AML-193 (cell line): Measurements from ENCODE around the gene GPX1.

Experiments used
- DNase-seq, 2 experiments: peaks; one replicate each; lab custom pipeline; 2025; lab: John Stamatoyannopoulos, UW

Gene GPX1

DNA sequence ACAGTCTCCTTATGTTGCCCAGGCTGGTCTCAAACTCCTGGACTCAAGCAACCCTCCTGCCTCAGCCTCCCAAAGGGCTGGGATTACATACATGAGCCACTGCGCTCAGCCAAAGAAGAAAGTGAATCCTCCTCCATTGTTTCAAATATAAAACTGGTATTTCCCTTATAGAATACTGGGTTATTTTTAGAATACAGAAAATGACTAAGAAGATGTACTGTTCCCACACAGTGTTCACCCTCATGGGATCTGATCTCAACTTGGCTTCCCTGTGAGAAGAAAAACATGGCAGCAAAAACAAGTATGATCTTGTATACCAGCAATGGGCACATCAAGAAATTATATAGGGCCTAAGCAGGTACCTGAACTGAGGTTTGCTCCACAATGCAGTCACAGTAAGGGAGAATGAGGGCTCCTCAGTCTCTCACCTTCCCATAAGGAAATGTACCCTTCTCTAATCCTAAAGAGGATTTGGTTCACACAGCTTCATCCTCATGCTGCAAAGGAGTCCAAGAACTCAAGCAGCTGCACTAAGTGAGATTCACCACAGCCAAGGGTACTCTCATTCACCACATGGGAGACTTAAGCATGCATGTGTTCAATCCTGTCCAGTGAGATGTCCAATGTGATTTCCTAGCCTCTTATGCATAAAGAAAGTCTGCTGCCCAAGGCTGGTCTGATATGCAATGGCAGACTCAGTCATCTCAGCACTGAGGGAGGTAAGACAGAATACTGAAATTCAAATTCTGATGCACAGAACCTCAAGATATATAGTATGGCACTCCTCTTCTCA is 44.1 kb downstream of the GPX1 start:
- DNase-seq = no peak

- DNase-seq = no peak
These were observed 46.9 kb downstream of the GPX1 start for GRCh38 chr3:49311283-49311682.

DNA sequence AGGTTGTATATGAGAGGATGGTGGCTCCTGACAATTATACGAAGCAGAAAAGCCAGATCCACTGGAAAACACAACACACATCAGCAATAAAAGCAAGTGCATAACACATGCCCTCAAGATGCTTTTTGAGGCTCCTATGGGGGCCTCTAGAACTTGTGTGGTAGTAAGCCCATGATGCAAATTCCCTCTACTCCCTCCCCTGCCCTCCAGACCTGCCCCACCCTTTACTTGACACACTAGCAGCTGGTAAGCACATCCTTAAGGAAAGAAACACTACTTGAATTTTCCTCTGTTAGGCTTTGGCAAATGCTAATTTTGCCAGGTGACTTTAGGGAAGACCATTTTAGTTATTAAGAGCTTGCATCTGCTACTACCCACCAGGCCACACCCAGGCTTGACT is 47.5 kb downstream of the GPX1 start:
- no peak for DNase-seq
